ENCODE measurements around the gene GTF3C1.

GTF3C1 gene

DNA sequence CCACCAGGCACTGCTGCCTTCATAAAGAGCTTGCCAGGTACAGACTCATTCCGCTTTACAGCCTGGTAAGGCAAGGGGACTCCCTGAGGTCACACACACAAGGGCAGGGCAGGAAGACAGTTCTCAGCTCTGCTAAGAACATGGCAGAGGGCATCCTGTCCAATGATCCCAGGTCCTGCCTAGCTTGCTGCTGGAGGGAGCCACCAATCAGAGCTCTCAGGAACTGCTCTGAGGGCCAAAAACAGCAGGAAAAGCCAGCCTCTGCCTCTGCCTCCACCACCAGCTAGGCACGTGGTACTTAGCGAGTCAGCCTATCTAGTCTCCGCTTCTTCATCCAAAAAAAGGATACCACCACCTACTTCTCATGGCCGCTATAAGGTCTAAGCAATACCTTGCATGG lies 66.1 kb downstream of the GTF3C1 start:
- no peak for DNase-seq

DNA sequence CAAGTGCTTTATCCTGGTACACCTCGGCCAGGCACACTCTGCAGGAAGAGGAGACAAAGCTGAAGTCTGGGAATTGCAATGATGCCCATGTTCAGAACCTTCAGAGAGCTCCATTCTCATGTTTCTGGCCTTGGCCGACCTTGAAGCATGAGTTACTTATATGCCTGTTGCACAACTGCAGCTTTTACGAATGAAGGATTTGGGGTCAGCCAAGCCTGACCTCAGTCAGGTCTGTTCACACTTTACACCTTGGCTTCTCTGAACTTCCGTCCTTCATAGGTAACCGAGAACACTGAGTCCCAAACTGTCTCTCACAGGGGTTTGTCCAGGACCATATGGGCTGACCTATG lies 66.7 kb downstream of the GTF3C1 start:
- DNase-seq = no peak

DNA sequence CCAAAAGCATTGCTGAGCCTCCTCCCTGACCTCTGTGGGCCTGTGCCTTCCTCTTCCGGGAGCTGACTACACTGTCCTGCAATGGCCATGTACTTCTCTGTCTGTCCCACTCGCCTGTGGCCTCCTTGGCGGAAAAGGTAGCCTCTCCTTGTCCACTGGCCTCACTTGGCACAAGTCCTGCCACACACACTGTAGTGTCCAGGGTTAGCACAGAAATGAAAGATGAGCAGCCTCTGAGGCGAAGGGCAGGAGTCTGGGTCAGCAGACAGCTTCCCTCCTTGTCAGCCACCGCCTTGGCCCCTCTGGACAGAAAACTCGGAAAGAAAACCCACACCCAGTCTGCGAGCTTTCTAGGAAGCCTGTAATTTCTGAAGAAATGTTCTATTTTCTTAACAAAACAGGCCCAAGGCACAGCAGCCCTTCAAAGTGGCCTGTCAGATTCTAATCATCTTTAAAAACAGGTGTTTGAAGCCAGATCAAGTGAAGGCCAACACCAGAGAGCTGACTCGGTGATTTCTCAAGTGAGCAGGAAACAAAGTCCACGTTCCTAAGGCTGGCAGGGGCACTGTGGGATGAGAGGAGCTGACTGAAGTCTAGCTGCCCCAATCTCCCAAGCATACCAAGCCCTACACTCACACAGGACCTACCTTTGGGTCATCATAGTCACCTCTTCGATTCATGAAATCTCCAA lies 67.2 kb downstream of the GTF3C1 start:
- no peak for DNase-seq

DNA sequence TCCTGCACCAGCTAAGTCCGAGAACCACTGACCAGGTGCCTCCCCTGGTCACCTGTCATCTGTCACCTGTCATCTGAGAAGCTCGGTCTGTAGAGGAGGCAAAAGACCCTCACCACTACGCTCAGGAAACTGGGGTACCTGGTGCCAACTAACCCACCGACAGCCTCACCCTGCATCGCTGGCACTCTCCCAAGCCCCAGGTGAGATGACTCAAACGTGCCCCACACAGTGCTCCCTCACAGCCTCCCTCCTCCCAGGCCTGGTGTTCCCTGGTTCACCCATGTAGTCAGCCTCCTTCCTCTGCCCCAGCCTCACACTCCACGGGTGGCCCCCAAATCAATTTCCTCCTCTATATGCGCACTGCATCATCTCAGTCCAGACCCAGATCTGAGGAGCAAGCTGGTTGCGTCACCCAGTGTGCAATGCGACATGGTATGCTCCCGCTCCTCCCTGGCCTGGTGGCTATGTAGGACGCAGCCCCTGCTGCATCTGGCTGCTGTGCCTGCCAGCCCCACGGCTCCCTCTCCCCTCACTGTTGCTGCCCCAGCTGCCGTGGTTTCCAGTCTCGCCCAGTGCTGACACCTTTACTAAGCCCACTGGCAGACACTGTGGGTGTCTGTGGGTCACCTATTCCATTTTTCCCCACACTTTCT lies 68.3 kb downstream of the GTF3C1 start:
- no peak for DNase-seq

DNA sequence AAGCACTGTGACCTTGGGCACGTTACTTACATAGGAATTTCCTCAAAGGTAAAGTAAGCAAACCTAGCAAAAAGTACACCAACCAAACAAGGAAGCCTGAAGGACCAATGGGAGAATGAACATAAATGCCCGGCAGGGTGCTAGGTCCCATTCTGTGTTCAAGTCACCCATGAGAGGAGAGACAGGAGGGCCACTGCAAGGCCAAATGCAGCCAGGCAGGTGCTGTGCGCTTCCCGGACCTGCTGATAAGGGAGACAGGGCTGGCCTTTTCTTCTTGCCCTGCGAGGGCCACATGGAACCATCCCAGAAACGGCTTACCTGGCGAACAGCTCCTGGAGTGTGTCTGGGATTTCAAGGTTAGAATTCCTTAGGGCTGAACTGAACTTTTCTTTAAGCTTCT lies 69.0 kb downstream of the GTF3C1 start:
- no peak for DNase-seq

DNA sequence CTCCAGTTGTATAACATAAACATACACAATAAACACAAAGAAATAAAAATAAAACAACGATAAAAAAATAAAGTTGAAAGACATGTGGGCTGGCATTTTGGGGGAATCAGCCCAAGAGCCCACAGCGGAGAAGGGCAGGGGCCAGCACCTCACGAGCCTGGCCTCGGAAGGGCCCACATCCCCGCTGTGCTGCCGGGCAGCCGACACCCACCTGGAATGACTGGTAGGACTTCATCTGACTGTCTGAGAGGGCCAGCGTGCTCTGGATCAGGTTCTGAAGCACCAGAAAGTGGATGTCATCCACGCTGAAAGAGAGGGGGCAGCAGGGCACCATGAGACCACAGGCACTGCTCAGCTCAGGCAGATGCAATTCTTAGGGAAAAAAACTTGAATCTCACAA lies 73.5 kb downstream of the GTF3C1 start:
- no peak for DNase-seq

DNA sequence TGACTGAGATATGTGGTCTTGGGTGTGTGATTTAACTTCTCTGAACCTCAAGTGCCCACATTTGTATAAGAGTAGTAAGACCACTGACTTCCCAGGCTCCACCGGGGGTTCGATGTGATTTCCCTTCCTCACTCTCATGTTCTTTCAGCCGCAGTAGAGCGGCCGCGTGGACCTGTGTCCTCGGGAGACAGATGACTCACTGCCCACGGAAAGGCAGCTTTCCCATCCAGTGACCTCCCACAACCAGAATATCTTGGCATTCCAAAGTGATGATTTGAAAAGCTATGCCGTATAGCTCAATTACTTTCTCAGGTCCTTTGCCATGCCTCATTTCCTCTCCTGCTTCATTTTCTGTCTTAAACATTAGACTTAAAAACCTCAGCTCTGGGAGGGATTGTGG lies 74.2 kb downstream of the GTF3C1 start:
- no peak for DNase-seq

DNA sequence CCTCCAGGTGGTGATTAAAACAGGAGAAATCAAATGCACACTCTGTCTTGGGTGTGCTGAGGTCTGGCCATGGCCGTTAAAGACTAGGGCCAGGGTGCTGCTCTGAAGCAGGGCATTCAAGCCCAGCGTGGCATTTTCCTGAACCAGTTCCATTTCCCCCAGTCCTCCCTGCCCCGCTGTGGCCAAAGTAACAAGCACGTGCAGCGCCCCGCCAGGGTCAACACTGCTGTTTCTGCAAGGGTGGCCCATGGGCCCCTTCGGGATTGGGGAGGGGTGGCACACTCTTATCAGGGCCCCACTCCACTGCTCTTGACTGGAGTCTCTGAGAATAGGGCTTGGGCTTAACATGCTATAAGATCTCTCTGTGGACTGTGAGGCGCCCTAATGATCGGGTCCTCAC lies 74.8 kb downstream of the GTF3C1 start:
- no peak for DNase-seq

DNA sequence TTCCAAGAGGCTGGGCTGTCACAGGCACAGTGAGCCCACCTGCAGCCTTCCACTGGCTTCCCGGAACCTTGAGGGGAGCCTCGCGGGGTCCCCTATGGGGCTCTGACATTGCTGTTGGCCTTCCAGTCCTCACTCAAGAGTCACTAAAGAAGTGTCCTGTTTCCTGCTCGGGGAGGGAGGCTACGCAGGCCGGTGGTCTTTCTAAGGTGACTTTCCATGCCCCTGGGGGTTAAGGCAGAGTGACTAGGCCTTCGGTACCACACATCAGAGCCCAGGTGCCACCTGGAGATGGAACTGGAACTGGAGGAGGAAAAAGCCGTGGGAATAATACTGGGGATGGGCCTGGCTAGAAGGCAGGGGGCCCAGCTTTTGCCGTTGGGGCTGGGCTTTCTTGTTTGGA lies 75.7 kb downstream of the GTF3C1 start:
- DNase-seq = no peak

DNA sequence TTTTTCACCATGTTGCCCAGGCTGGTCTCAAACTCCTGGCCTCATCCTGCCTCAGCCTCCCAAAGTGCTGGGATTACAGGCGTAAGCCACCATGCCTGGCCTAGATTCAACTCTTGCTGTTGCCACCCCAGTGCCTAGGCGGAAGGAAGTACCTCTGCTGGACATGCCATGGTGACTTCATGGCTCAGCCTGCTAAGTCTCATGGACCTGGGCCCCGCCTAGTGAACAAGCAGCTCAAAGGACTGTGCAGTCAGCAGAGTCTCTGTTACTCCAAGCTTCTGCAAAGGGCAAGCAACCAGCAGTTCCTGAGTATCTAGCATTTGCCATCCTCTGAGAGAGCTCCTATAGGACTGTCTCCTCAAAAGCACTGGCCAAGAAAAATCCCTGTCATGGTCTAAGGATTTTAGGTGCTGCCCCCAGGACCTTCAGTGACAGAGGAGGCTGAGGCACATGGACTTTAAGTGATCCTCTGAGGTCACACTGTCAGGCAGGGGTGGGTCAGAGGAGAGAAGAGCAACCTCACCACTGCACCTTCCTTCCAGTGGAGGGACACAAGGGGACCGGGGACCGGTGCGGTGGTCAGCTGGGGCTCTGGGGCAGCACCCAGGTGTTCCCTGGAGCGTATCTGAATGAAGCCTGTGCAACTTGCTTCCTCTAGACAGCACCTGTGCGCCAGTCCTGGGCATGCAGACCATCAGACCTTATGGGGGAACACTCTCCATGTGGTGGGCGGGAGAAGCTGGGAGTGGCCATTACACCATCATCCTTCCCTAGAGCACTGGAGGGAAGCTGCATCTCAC lies 76.4 kb downstream of the GTF3C1 start:
- no peak for DNase-seq

DNA sequence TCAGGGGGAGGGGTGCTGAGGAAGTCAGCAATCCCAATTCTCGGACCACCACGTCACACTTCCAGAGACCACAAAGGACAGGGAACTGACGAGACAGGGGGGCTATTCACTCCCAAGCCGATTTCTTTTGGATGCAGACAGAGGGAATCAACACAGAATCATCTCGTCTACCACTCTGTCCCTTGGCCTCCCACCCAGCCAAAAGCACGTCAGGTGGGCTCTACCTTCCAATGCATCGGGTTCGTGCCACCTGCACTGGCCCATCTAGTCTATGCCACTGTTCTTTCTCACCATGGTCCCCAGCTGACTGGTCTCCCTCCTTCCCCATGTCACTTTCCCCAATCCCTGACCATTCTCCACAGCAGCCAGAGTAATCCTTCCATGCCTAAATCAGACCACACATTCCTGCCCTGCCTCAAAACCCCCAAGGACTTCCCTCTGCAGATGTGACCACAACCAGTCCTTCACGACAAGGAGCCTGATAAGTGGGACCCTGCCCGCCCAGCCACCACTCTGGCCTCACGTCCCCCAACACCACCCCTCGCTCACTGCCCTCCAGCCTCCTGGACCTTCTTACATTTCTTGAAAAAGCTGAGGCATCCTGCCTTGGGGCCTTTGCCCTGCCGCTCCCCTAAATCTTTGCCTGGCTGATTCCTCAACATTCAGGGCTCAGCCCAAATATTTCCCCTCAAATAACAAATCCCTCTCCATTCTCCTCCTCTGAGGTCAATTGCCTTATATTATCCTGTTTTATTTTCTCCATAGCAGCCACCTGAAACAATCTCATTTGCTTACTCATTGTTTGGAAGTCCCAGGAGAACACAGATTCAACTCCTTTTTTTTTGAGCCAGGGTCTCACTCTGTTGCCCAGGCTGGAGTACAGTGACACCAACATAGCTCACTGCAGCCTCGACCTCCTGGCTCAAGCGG lies 77.4 kb downstream of the GTF3C1 start:
- no peak for DNase-seq

DNA sequence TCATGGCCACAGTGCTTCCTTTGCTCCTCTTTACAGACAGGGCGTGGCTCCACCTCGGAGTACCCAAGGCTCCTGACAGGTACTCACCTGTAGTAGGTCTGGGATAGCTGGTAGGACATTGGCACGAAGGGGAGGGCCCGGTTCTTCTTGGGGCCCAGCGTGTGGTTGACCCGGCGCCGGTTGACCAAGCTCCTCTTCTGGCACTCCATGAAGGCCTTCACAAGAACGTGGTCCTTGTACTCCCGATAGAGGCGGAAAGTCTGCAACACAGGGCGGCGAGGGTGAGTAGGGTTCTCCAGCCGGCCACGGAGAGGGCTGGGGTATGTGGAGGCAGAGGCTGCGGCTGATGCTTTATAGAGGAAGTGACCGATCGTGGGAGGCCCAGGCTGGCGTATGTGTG lies 78.1 kb downstream of the GTF3C1 start:
- no peak for DNase-seq

DNA sequence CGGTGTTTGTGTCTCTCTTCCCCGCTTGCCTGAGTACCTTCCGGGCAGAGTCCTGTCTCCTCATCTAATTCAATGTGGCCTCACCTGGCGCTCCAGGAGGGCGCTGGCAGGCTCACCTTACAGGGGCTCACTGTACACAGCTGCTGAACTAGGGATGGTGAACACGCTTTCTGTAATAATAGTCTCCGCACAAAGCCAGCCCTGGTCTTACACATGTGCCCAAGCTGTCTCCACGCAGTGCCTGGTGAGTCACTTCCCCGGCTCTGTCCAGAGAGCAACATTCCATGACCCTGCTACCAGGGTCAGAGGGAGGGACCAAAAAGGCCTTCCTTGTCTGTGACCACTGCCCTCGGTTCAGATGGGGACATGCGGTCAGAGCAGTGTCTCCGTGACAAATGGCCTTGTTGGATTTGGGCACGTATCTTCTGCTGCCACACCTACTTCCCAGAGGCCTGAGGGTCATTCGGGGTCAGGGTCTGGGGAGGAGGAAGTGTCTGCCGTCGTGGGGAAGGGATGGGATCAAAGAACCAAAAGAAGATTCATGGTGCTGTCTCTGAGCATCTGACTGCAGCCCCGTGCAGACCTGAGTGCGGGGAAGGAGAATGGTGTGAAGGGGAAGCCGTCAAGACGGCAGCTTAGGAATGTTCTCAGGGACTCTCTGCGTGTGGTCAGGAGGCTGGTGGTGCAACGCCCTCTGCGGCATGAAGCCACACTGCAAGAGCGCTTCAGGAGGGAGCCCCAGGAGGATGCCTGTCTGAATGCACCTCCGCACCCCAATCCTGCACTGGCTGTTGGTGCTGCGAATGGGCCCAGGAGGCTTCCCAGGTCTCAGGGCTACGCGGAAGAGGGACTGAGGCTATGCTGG lies 78.9 kb downstream of the GTF3C1 start:
- no peak for DNase-seq

DNA sequence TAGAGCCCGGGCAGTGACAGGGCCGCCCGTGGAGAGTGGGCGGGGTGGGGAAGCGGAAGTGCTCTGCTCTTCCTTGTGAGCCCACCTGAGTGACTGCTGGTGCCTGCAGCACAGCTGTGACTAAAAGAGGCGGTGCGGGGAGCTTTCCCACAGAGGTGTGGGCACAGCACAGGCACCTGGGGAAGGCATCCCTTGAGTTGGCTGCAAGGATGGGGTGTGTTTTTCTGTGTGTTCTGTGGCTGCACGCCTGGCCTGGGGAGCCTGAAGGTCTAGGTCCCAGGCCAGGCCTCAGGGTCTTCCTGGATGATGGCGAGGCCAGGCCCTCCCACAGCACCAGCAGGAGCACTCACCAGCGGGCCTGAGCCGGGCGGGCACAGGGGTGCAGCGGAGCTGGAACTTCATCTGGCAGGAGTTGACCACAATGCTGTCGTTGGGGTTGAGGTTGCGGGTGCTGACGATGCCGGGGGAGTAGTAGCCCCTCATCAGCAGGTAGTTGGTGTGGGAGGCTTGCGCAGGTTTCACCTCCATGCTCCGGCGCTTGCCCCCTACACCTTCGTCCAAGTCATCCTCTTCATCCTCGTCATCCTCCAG lies 80.7 kb downstream of the GTF3C1 start:
- no peak for DNase-seq

DNA sequence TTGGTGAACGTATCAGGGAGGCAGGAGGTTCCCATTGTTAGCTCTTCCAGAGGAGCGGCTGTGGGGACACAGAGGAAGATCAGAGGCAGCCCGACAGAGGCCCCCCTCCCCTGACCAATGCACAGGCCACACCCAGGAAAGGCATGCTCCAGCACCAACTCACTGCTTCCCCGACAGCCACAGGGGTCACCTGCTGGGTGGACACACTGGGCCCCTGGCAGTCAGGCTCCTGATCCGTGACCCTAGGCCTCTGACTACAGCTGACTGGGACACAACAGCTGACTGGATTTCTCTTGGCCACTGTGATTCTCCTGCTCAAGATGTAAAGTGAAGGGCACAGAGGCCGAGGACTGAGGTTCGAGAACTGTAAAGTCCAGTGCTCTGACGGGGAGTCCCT lies 84.2 kb downstream of the GTF3C1 start:
- no peak for DNase-seq

DNA sequence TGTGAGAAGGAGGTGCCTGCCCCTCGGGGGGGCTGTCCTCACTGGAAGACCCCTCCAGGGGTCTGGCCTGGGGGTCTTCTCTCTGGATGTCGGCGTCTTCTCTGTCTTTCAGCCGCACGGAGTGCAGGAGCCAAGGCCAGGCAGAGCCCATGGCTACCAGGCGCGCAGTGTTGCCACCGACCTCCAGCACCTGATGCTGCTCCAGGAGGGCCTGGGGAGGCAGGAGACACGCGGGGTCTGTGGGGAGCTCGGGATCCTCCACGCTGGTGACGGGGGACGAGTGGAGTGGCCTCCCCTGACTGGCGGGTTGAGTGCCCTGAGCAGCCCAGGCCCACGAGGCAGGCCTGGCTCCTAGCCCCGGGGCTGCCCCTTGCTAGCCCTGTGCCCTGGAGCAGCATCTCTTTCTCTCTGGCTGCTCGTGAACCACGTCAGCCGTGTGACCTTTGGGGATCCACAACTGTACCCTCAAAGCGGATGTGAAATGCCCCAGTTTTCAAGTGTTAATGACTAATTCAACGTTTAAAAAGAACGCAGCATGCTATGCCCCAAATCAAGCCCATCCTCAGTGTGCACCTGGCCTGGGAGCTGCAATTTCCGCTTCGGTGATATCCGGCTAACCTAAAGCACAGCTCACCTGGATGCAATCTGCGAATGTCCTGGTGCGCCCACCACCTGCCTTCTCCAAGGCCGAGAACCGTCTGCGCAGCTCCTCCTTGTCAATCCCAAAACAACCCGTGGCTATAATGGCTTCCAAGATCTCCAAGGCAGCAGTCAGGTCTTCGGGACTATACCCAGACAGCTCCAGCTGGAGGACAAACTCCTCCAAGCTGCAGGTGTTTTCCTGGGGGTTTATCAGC lies 84.9 kb downstream of the GTF3C1 start:
- DNase-seq = no peak

DNA sequence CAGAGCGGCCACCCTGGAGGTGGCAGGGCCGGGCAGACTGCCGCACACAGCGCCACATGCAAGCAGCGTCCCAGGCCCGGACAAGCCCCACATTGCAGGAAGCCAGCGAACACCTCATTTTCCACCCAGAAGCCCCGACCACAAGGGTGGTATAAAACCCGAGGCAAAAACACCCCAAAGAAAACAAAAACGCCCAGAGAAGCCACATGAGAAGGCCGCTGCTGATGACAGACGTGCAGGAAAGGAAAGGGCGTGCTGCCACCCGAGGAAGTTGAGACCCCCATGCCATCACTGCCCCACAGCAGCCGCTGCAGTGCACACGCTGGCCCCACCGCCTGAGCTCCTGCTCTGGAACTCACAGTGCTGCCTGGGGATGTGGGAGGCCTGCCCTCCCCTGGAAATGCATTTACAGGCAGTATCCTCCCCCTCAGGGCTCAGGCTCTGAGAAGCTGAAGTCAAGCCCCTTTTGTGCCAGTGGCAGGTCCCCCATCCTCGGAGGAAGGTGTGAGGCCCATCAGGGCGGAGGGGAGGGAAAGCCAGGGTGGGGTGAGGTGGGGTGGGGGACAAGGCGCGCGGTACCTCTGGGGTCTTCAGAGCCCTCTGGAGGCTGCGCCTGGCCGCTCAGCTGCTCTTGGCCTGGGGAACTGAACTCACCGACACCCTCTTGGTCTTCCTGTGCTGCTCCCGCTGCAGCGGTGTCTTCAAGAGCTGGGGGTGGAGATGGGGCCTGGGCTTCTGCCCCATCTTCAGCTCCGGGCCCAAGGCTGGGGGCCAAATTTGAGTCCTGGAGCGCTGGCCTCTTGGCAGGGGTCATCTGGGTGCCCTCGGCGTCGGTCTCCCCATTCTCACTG lies 85.7 kb downstream of the GTF3C1 start:
- no peak for DNase-seq

DNA sequence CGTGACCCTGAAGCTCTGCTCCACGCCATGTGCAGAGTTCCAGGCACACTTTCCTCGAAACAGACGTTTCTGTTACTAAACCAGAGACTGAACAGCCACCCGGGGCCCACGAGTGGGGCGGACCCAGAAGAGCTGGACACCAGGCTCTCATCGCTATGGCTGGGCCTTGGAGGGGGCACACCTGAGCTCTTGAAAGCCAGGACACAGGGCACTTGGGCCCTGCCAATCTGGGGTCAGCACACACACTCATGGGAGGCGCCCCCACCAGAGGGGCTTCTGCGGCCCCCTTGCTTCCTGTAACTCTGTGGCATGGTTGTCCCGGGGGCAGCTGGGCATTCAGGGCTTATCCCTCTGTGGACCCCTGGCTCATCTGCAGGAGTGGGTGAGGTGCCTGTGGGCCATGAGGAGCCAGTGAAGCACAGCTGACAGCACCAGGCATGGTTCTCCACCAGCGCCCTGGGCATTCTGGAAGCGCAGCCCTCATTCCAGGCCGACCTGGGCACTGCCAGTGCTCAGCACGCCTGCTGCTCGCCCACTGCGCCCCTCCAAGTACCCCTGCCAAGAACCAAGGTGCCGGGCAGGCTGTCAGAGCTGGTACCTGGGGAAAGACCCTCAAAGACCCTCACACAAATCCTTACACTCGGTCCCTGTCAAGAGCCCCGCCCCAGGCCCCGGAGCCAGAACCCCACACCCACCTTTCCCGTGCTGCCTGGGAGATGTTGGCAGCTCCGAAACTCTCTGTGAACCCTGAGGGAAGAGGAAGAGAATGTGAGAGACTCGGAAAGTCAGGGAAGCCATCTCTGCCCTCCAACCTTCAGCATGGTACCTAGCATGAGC lies 86.6 kb downstream of the GTF3C1 start:
- no peak for DNase-seq

All from NCI-H187 treated with DMSO at 0.1 percent for 48 hours (cell line).